ENCODE data around the gene ARHGEF40.
"Not testable (repeated sequence)": the region's sequence is repeated elsewhere in the genome, so short reads cannot be mapped to it uniquely, and the experiment has no call there.

ARHGEF40 gene

GRCh38 chr14:21039585-21040369 is 30.3 kb upstream of the ARHGEF40 start:
- peak; percentile 57 for DNase-seq

GRCh38 chr14:21040370-21040925 is 29.7 kb upstream of the ARHGEF40 start:
- no peak for DNase-seq

GRCh38 chr14:21040941-21041340 is 29.2 kb upstream of the ARHGEF40 start:
- not testable (repeated sequence) for DNase-seq

- DNase-seq, result no peak
Observed at GRCh38 chr14:21041676-21042433, 28.2 kb upstream of the ARHGEF40 start, which contains the start of gene RNASE7. TSS of gene RNASE7 (plus strand) at chr14:21042362. CDS start at chr14:21042993, 631 bp downstream.

- no peak for DNase-seq
Observed at GRCh38 chr14:21042918-21043317, 27.2 kb upstream of the ARHGEF40 start.

- no peak for DNase-seq
Observed at GRCh38 chr14:21043387-21043973, 26.6 kb upstream of the ARHGEF40 start.

- DNase-seq, result no peak
Observed at GRCh38 chr14:21043974-21044618, 26.0 kb upstream of the ARHGEF40 start.

GRCh38 chr14:21047378-21047781 is 22.7 kb upstream of the ARHGEF40 start:
- DNase-seq, result no peak

GRCh38 chr14:21048638-21049037 is 21.5 kb upstream of the ARHGEF40 start:
- DNase-seq, result no peak

GRCh38 chr14:21049271-21049673 is 20.8 kb upstream of the ARHGEF40 start:
- DNase-seq, result no peak

GRCh38 chr14:21050597-21050996 is 19.5 kb upstream of the ARHGEF40 start:
- no peak for DNase-seq

- no peak for DNase-seq
Observed at GRCh38 chr14:21053184-21054122, 16.7 kb upstream of the ARHGEF40 start.

GRCh38 chr14:21054123-21054767 is 15.9 kb upstream of the ARHGEF40 start:
- DNase-seq, result no peak

GRCh38 chr14:21054768-21055145 is 15.3 kb upstream of the ARHGEF40 start:
- DNase-seq, result no peak

GRCh38 chr14:21055432-21056117 is 14.5 kb upstream of the ARHGEF40 start:
- no peak for DNase-seq

GRCh38 chr14:21056520-21057163 is 13.5 kb upstream of the ARHGEF40 start:
- DNase-seq, result no peak

- DNase-seq, result no peak
Observed at GRCh38 chr14:21057803-21058675, 12.1 kb upstream of the ARHGEF40 start, which contains the start of gene RNASE8. TSS of gene RNASE8 (plus strand) at chr14:21057822. CDS start at chr14:21057893, 71 bp downstream.

- no peak for DNase-seq
Observed at GRCh38 chr14:21058903-21059302, 11.2 kb upstream of the ARHGEF40 start.

All from right kidney (tissue), 1 donor.